Measurements from ENCODE around the gene EGR4.

Gene EGR4

DNA sequence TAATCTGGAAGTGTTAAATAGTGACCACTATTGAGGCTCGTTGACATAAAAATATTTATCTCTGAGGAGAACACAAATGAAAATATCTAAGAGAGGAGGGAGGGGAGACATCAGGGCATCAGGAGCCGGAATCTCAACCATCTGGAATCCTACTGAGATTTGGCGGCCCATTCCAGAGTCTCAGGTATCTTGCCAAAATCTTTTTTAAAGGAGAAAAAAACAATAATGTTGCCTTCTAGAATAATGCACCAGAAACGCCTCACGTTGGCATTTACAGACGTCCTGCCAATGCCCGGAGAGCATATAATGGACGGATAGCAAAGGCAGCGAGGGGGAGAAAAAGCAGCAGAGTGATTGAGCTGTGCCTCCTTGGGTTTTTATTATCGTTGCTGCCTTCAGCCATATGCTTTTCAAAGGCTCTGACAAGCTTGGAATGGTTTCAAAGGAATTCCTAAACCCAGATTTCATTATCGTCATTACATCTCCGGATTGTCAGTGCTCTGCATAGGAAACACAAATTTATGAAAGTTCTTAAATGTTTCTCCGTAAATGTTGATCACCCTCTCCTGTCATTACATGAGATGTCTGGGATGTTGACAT is 30.9 kb upstream of the EGR4 start:
- H3K4me3 ChIP-seq (ENCODE audit: low read depth, low read length): no peak overlapping the region
- TF ChIP-seq, protein P1, sequence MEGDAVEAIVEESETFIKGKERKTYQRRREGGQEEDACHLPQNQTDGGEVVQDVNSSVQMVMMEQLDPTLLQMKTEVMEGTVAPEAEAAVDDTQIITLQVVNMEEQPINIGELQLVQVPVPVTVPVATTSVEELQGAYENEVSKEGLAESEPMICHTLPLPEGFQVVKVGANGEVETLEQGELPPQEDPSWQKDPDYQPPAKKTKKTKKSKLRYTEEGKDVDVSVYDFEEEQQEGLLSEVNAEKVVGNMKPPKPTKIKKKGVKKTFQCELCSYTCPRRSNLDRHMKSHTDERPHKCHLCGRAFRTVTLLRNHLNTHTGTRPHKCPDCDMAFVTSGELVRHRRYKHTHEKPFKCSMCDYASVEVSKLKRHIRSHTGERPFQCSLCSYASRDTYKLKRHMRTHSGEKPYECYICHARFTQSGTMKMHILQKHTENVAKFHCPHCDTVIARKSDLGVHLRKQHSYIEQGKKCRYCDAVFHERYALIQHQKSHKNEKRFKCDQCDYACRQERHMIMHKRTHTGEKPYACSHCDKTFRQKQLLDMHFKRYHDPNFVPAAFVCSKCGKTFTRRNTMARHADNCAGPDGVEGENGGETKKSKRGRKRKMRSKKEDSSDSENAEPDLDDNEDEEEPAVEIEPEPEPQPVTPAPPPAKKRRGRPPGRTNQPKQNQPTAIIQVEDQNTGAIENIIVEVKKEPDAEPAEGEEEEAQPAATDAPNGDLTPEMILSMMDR (IDR thresholded peaks at IDR 0.05; ENCODE audit: control insufficient read depth, extremely low read depth, insufficient read depth): no peak
- DNase-seq (ENCODE audit: low read depth): no peak

DNA sequence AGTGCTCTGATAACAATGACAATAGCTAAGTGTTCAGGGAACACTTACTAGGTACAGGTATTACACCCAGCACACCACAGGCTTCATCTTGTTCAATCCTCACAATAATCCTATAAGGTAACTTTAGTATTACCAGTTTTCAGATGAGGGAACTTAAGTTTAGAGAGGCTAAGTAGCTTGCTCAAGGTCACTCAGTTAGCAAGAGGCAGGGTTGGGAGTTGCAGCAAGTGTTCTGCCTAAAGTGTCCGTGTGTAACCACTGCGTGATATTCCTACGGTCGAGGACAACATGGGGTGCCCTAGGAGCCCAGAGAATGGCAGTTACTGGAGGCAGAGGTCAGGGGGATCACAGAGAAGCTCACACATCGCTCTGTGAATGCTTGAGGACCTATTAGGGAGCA is 30.2 kb upstream of the EGR4 start:
- no peak for DNase-seq (ENCODE audit: low read depth)
- TF ChIP-seq, protein P1 (IDR thresholded peaks at IDR 0.05; ENCODE audit: control insufficient read depth, extremely low read depth, insufficient read depth): no peak
- H3K4me3 ChIP-seq (ENCODE audit: low read depth, low read length): no peak overlapping the region

GRCh38 chr2:73314441-73314840 is 21.1 kb upstream of the EGR4 start:
- TF ChIP-seq, protein P1 (IDR thresholded peaks at IDR 0.05; ENCODE audit: control insufficient read depth, extremely low read depth, insufficient read depth): no peak
- H3K4me3 ChIP-seq (ENCODE audit: low read depth, low read length): no peak overlapping the region
- DNase-seq (ENCODE audit: low read depth): no peak

- no peak for DNase-seq (ENCODE audit: low read depth)
- TF ChIP-seq, protein P1 (IDR thresholded peaks at IDR 0.05; ENCODE audit: control insufficient read depth, extremely low read depth, insufficient read depth): no peak
These were observed 14.4 kb upstream of the EGR4 start for GRCh38 chr2:73307720-73308119.

GRCh38 chr2:73301636-73302035 is 8.3 kb upstream of the EGR4 start:
- TF ChIP-seq, protein P1 (IDR thresholded peaks at IDR 0.05; ENCODE audit: control insufficient read depth, extremely low read depth, insufficient read depth): no peak
- DNase-seq (ENCODE audit: low read depth): no peak

More at GRCh38 chr2:73307720-73308119, 14.4 kb upstream of the EGR4 start:
- H3K4me3 ChIP-seq (ENCODE audit: low read depth, low read length): no peak overlapping the region

GRCh38 chr2:73300926-73301325 is 7.6 kb upstream of the EGR4 start:
- no peak for DNase-seq (ENCODE audit: low read depth)
- H3K4me3 ChIP-seq (ENCODE audit: low read depth, low read length): no peak overlapping the region
- TF ChIP-seq, protein P1 (IDR thresholded peaks at IDR 0.05; ENCODE audit: control insufficient read depth, extremely low read depth, insufficient read depth): no peak

More at GRCh38 chr2:73301636-73302035, 8.3 kb upstream of the EGR4 start:
- no peak overlapping the region for H3K4me3 ChIP-seq (ENCODE audit: low read depth, low read length)

DNA sequence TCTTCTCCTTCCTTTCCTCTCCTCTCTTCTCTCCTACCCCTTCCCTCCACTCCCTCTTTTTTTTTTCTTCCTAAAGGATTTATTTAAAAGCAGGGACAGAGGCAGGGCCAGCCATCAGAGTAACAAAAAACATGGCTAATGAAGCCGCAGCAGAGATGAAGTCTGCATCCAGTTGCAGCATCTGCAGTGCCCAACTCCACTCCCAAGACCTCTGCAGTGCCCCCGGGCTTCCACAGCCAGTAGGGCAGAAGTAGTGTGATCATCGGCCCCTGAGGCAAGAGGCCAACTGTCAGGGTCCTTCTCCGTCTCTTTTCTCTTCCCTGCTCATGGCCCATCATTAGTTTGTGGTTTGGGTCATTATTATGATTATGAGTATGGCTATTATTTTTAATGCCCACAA is 4.2 kb upstream of the EGR4 start:
- DNase-seq (ENCODE audit: low read depth): no peak
- TF ChIP-seq, protein P1 (IDR thresholded peaks at IDR 0.05; ENCODE audit: control insufficient read depth, extremely low read depth, insufficient read depth): no peak
- H3K4me3 ChIP-seq (ENCODE audit: low read depth, low read length): no peak overlapping the region

Measured in LNCaP clone FGC (cell line).